ENCODE data around the gene STOM.

STOM gene

DNA sequence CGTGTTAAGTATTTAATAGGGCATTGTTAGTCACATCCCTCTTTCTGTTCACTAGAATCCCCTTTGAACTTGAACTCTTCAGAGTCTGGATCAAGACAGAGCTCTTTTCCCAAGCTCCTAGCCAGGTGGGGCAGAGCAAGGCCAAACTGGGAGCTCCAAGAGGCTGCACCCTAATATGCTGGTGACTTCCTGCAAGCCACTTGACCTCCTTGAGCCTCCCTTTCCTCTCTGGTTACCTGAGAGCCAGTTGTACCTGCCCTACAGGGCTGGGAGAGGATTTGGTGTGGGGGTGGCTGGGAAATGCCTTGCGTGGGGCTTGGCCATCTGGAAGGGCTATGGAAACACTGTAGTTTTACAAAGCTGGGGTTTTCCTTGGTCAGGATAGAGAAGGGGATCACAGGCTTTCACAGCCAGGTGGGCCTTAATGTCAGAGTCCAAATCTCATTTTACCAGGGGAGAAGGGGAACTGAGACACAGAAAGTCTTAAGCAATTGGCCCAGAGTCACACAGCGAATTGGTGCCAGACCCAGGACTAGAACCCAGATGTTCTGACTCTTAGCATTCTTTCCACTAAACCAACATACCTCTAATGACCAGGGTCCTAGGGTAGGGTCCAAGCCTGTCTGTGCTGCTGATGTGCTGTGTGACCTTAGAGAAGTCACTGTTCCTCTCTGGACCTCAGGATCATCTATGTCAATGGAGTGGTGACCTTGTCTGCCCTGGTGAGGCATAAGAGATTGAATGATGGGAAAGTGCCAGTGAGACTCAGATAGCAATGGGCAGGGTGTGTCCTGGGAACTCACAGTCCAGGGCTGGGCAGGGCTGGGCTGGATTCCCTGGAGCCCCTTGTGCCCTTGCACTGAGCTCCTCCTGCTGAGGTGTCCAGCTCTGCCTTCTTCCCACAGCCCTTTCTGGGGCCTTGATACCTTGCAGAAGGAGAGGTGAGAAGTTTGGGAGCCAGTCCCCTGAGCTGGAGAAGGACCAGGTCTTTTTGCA lies 66.3 kb downstream of the STOM start:
- no peaks in the 10 kb centered on the region for H3K9me3 Mint-ChIP-seq
- peaks cover 6% of the 10 kb centered on the region for H3K36me3 Mint-ChIP-seq (ENCODE audit: low read depth)
- no peak overlapping the region for H3K27ac Mint-ChIP-seq
- peaks cover 13% of the 10 kb centered on the region for H3K4me1 Mint-ChIP-seq
- no peaks in the 10 kb centered on the region for H3K27me3 Mint-ChIP-seq (ENCODE audit: low read depth)
- H3K4me3 Mint-ChIP-seq = no peak overlapping the region
- TF ChIP-seq, protein P1, sequence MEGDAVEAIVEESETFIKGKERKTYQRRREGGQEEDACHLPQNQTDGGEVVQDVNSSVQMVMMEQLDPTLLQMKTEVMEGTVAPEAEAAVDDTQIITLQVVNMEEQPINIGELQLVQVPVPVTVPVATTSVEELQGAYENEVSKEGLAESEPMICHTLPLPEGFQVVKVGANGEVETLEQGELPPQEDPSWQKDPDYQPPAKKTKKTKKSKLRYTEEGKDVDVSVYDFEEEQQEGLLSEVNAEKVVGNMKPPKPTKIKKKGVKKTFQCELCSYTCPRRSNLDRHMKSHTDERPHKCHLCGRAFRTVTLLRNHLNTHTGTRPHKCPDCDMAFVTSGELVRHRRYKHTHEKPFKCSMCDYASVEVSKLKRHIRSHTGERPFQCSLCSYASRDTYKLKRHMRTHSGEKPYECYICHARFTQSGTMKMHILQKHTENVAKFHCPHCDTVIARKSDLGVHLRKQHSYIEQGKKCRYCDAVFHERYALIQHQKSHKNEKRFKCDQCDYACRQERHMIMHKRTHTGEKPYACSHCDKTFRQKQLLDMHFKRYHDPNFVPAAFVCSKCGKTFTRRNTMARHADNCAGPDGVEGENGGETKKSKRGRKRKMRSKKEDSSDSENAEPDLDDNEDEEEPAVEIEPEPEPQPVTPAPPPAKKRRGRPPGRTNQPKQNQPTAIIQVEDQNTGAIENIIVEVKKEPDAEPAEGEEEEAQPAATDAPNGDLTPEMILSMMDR (IDR thresholded peaks at IDR 0.05; ENCODE audit: unreplicated experiment in 3 of 3) = no peak

DNA sequence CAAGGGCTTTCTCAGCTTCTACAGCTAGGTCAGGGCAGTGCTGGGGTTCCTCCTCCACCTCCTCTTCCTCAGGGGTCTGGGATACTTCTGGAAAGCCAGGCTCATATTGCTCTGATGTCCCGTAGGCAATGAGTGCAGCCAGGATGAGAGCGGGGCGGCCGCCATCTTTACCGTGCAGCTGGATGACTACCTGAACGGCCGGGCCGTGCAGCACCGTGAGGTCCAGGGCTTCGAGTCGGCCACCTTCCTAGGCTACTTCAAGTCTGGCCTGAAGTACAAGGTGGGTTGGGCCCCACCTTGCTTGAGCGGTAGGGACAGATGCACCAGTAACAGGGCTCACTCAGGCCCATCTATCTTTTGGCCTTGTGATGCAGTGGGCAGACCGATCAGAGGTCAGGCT lies 67.3 kb downstream of the STOM start:
- H3K27ac Mint-ChIP-seq = no peak overlapping the region
- TF ChIP-seq, protein P1 (IDR thresholded peaks at IDR 0.05; ENCODE audit: unreplicated experiment in 3 of 3) = no peak
- no peak overlapping the region for H3K4me3 Mint-ChIP-seq
- peaks cover 22% of the 10 kb centered on the region for H3K4me1 Mint-ChIP-seq
- peaks cover 3% of the 10 kb centered on the region for H3K36me3 Mint-ChIP-seq (ENCODE audit: low read depth)
- H3K9me3 Mint-ChIP-seq = no peaks in the 10 kb centered on the region
- H3K27me3 Mint-ChIP-seq (ENCODE audit: low read depth) = no peaks in the 10 kb centered on the region

DNA sequence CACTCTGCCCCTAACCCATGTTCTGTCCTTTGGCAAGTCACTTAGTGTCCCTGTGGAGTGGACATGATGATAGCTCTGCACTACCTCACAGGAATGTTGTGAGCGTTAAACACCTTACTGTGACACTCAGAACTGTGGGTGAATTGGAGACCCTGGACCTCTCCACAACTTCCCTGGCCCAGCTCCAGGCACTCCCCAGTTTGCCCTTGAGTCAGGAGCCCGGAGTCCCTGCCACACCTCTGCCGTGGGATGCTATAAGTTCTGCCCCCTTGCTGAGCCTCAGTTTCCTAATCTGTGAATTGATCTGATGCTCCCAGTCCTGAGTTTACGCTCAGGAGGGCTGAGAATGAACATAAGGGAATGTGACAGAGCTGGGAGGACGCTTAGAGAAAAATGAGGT lies 67.7 kb downstream of the STOM start:
- Mint-ChIP-seq H3K27me3 (ENCODE audit: low read depth) (no peaks in the 10 kb centered on the region), H3K4me1 (peaks cover 26% of the 10 kb centered on the region), H3K4me3 (peak overlapping the region in 1 of 3 experiments; percentile 40), H3K9me3 (no peaks in the 10 kb centered on the region), H3K36me3 (ENCODE audit: low read depth) (no peaks in the 10 kb centered on the region), H3K27ac (no peak overlapping the region)
- TF ChIP-seq, protein P1 (IDR thresholded peaks at IDR 0.05; ENCODE audit: unreplicated experiment in 3 of 3) = no peak

DNA sequence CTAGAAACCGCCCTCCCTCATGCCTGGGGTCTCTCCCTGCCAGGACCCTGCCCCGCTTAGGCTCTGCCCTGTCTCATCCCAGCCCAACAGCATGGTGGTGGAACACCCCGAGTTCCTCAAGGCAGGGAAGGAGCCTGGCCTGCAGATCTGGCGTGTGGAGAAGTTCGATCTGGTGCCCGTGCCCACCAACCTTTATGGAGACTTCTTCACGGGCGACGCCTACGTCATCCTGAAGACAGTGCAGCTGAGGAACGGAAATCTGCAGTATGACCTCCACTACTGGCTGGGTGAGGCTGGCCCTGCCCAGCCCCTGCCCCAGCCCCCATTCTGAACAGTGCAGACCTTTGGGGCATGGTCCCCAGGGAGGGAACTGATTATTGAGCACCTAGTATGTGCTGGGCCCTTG lies 68.2 kb downstream of the STOM start:
- Mint-ChIP-seq H3K4me3 (no peak overlapping the region), H3K27me3 (ENCODE audit: low read depth) (no peaks in the 10 kb centered on the region), H3K9me3 (no peaks in the 10 kb centered on the region), H3K36me3 (ENCODE audit: low read depth) (no peaks in the 10 kb centered on the region), H3K27ac (no peak overlapping the region), H3K4me1 (peaks cover 31% of the 10 kb centered on the region)
- TF ChIP-seq, protein P1 (IDR thresholded peaks at IDR 0.05; ENCODE audit: unreplicated experiment in 3 of 3) = no peak

DNA sequence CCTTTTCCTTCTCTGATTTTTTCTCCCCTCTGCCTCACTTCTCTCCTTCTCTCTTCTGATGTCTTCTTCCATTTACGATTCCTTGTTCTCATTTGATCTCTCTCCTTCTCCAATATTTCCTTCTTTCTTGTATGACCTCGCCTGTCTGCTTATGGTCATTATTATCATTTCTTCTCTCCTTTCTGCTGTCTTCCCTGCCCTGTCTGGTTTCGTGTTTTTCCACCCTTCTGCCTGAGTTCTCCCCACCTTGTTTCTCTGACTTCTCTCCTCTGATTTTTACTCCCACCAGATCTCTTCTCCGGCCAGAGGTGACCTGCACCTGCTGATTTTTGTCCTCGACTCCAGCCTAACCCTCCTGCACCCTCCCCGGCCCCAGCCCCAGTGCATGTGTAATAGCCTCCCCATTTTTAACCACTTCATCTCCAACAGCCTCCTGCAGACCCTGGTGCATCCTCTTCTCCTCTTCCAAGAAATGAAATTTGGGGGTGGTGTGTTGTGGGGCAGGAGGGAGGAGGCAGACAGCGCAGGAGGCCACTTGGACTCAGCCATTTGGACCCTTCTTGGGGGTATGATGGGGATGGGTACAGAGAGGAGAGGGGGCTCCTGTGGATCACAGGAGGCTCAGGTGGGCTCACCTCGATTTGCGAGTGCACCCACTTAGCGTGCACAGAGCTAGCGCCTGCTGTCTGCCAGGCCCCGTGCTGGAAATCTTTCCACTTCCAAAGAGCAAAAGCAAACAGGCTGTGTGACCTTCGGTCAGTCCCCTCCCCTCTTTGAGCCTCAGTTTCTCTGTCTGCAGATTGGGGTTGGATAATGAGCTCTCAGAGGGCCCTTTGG lies 69.5 kb downstream of the STOM start:
- H3K9me3 Mint-ChIP-seq = no peaks in the 10 kb centered on the region
- no peaks in the 10 kb centered on the region for H3K27me3 Mint-ChIP-seq (ENCODE audit: low read depth)
- peaks cover 33% of the 10 kb centered on the region for H3K4me1 Mint-ChIP-seq
- H3K4me3 Mint-ChIP-seq = peak overlapping the region; percentile 81 to 91 (median 88)
- H3K36me3 Mint-ChIP-seq (ENCODE audit: low read depth) = no peaks in the 10 kb centered on the region
- peak overlapping the region; percentile 58 to 91 (median 89) for H3K27ac Mint-ChIP-seq
- TF ChIP-seq, protein P1 (IDR thresholded peaks at IDR 0.05; ENCODE audit: unreplicated experiment in 3 of 3) = no peak

Data from nephron (organoid).